Stimulated activated CD8-positive, alpha-beta memory T cell treated with anti-CD3 and anti-CD28 coated beads, Interleukin-12 subunit alpha, Interleukin-12 subunit beta, amount 100 ng/mL, for 24 hours (primary cell): ENCODE measurements around the gene STIL.

Experiments used
- DNase-seq: peaks from one replicate; pipeline ENCODE4 v3.0.0-alpha.2; 2020; ENCODE audit errors: extremely low read depth

Gene STIL

GRCh38 chr1:47235241-47235681 lies 78.7 kb downstream of the STIL start:
- no peak for DNase-seq

GRCh38 chr1:47233186-47233585 lies 80.8 kb downstream of the STIL start:
- no peak for DNase-seq

GRCh38 chr1:47232187-47232874 lies 81.6 kb downstream of the STIL start, which contains the start of gene TAL1:
Gene TAL1 (minus strand): TSS chr1:47232225. CDS start chr1:47225888, 6,337 bp downstream.
- no peak for DNase-seq

GRCh38 chr1:47231301-47232186 lies 82.4 kb downstream of the STIL start:
- no peak for DNase-seq

GRCh38 chr1:47230692-47231300 lies 83.2 kb downstream of the STIL start:
- DNase-seq = no peak

GRCh38 chr1:47229886-47230691 lies 83.9 kb downstream of the STIL start:
- no peak for DNase-seq

- no peak for DNase-seq
Observed at GRCh38 chr1:47229031-47229885, 84.7 kb downstream of the STIL start.

GRCh38 chr1:47228644-47229030 lies 85.3 kb downstream of the STIL start:
- DNase-seq = no peak

- no peak for DNase-seq
Observed at GRCh38 chr1:47227341-47228232, 86.4 kb downstream of the STIL start.

- no peak for DNase-seq
Observed at GRCh38 chr1:47226839-47227215, 87.1 kb downstream of the STIL start.

GRCh38 chr1:47226121-47226838 lies 87.7 kb downstream of the STIL start:
- DNase-seq = no peak

- DNase-seq = no peak
Observed at GRCh38 chr1:47225430-47226100, 88.4 kb downstream of the STIL start.

- no peak for DNase-seq
Observed at GRCh38 chr1:47224676-47225399, 89.1 kb downstream of the STIL start.

GRCh38 chr1:47223921-47224675 lies 89.8 kb downstream of the STIL start:
- no peak for DNase-seq

GRCh38 chr1:47223174-47223920 lies 90.6 kb downstream of the STIL start:
- no peak for DNase-seq

- DNase-seq = no peak
Observed at GRCh38 chr1:47222476-47222875, 91.5 kb downstream of the STIL start.
